ENCODE measurements around the gene CDCA5. TPM values are rescaled to one million over a fixed set of nuclear protein-coding genes. Genes with fewer than 3 reads are reported as not detected.

CDCA5 gene
- total and polyA plus RNA-seq, 3 experiments from 2014 or later: 0.54 to 98.8 (median 94.9) TPM

DNA sequence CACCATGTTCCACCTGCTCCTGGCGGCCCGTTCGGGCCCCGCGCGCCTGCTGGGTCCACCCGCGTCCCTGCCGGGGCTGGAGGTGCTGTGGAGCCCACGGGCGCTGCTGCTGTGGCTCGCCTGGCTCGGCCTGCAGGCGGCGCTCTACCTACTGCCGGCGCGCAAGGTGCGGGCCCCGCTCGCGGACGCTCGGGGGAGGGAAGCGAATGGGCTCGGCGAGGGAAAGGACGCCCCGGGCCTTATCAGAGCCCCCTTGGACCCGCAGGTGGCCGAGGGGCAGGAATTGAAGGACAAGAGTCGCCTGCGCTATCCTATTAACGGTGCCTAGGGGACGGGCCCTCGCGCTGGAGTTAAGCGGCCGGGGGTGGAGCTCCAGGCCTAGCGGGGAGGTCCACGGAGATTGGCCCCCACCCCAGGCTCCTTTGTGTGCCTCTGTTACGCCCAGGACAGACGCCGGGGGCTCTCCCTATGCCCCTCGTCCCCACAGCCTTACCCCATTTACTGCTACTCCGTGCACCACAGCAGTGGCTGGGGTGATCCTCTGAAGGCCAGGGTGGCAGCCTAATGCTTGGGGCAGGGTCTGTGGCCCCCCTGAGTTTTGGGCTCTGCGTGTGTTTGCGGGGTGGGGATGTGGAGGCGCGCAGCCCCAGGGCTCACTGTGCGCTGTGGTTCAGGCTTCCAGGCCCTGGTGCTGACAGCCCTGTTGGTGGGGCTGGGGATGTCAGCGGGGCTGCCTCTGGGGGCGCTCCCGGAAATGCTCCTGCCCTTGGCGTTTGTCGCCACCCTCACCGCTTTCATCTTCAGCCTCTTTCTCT, 28.9 kb upstream of the CDCA5 start:
- Histone ChIP-seq H3K4me3 (ENCODE audit: low read length) (peak overlapping the region; percentile 81), H3K4me1 (ENCODE audit: insufficient read depth, low read length) (peaks cover 49% of the 10 kb centered on the region), H3K27ac (ENCODE audit: low read depth, low read length) (peak overlapping the region; percentile 65), H3K36me3 (ENCODE audit: insufficient read depth, low read length) (peaks cover 17% of the 10 kb centered on the region), H3K9me3 (ENCODE audit: low read length) (no peaks in the 10 kb centered on the region), H3K27me3 (ENCODE audit: insufficient read depth, low read length, poor library complexity, severe bottlenecking) (no peaks in the 10 kb centered on the region)
- DNase-seq: peak; percentile 65 to 83 (median 71)
- H3K27ac Mint-ChIP-seq: peak overlapping the region; percentile 24 to 87 (median 77)
- H3K9me3 Mint-ChIP-seq: no peaks in the 10 kb centered on the region
- peaks cover under 1 to 30% (median under 1%) of the 10 kb centered on the region in 3 donors for H3K36me3 Mint-ChIP-seq
- peaks cover 0 to 2% of the 10 kb centered on the region in 2 donors for H3K27me3 Mint-ChIP-seq
- peaks cover 34 to 63% (median 35%) of the 10 kb centered on the region in 3 donors for H3K4me1 Mint-ChIP-seq
- H3K4me3 Mint-ChIP-seq: peak overlapping the region; percentile 83 to 90 (median 87)
- ChIA-PET POLR2A (interaction anchor here (0.7 to 4.9 kb wide), 6 partner anchors 9 to 254 kb away, joined by 3 to 40 read pairs (median 8); partner anchors contain the start of genes FAU, MRPL49, SYVN1 and VPS51), CTCF (interaction anchor here (0.7 to 6.1 kb wide), 14 partner anchors 8 to 217 kb away, joined by 3 to 104 read pairs (median 5); partner anchors contain the start of genes ARL2, CAPN1, FAU and MRPL49)

GRCh38 chr11:65111744-65112545, 28.1 kb upstream of the CDCA5 start, which contains the start of gene TM7SF2:
TM7SF2 (plus strand) TSS chr11:65111872; CDS start chr11:65112016, 144 bp downstream.
- H3K4me1 ChIP-seq (ENCODE audit: insufficient read depth, low read length): peaks cover 49% of the 10 kb centered on the region
- H3K27me3 Mint-ChIP-seq: peaks cover 0 to 2% of the 10 kb centered on the region in 2 donors

DNA sequence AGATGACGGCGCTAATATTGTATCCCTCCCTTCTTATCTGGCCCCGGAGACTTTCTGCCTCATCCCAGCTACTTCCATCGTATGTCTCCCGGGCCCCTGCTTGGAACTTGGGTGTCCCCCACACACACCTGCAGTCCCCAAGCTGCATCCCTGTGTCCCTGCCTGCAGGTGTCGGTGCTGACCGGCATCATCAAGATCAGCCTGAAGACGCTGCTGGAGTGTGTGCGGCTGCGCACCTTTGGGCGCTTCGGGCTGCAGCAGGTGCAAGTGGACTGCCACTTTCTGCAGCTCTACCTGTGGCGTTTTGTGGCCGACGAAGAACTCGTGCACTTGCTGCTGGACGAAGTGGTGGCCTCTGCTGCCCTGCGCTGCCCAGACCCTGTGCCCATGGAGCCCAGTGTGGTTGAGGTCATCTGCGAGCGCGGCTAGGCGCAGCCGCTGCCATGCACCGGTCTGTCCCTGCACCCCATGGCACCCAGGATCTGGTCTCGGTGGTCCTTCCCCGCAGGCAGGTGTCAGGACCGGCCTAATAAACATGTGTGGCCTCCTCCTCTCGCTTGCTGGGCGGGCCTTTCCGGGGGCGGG, 27.4 kb upstream of the CDCA5 start:
- peaks cover 0 to 35% (median 2%) of the 10 kb centered on the region in 3 donors for H3K36me3 Mint-ChIP-seq
- peaks cover 0 to 2% of the 10 kb centered on the region in 2 donors for H3K27me3 Mint-ChIP-seq
- H3K27me3 ChIP-seq (ENCODE audit: insufficient read depth, low read length, poor library complexity, severe bottlenecking): no peaks in the 10 kb centered on the region
- DNase-seq: no peak
- peak overlapping the region; percentile 67 to 93 (median 86) for H3K27ac Mint-ChIP-seq
- no peak overlapping the region for H3K4me3 ChIP-seq (ENCODE audit: low read length)
- no peak overlapping the region for H3K27ac ChIP-seq (ENCODE audit: low read depth, low read length)
- peaks cover 30 to 50% (median 30%) of the 10 kb centered on the region in 3 donors for H3K4me1 Mint-ChIP-seq
- H3K36me3 ChIP-seq (ENCODE audit: insufficient read depth, low read length): peaks cover 17% of the 10 kb centered on the region
- ChIA-PET CTCF (interaction anchor here (0.7 to 6.1 kb wide), 26 partner anchors 10 to 263 kb away, joined by 3 to 104 read pairs (median 4); partner anchors contain the start of genes ARL2, CAPN1, CDC42EP2 and CDCA5), POLR2A (interaction anchor here (0.6 to 4.9 kb wide), 11 partner anchors 10 to 385 kb away, joined by 3 to 40 read pairs (median 6); partner anchors contain the start of genes ARL2, CAPN1, FAU and MRPL49)
- H3K4me3 Mint-ChIP-seq: peak overlapping the region; percentile 83 to 90 (median 87)
- H3K9me3 ChIP-seq (ENCODE audit: low read length): no peaks in the 10 kb centered on the region
- no peaks in the 10 kb centered on the region for H3K9me3 Mint-ChIP-seq
- peaks cover 42% of the 10 kb centered on the region for H3K4me1 ChIP-seq (ENCODE audit: insufficient read depth, low read length)

More at GRCh38 chr11:65111744-65112545, 28.1 kb upstream of the CDCA5 start, which contains the start of gene TM7SF2:
- Mint-ChIP-seq H3K9me3 (no peaks in the 10 kb centered on the region), H3K4me3 (peak within 1 kb of the TSS; percentile 83 to 90 (median 87)), H3K27ac (peak within 1 kb of the TSS; percentile 67 to 94 (median 86)), H3K36me3 (peaks cover 0 to 33% (median 0%) of the 10 kb centered on the region in 3 donors), H3K4me1 (peaks cover 30 to 57% (median 30%) of the 10 kb centered on the region in 3 donors)
- POLR2A ChIA-PET: interaction anchor here (0.6 to 4.9 kb wide), 12 partner anchors 10 to 385 kb away, joined by 3 to 40 read pairs (median 6); partner anchors contain the start of genes ARL2, CAPN1, FAU and MRPL49
- CTCF ChIA-PET: interaction anchor here (0.7 to 6.1 kb wide), 18 partner anchors 9 to 264 kb away, joined by 3 to 104 read pairs (median 5); partner anchors contain the start of genes ARL2, CAPN1, CDC42EP2 and CDCA5
- no peaks in the 10 kb centered on the region for H3K27me3 ChIP-seq (ENCODE audit: insufficient read depth, low read length, poor library complexity, severe bottlenecking)
- H3K27ac ChIP-seq (ENCODE audit: low read depth, low read length): peak within 1 kb of the TSS; percentile 65
- no peaks in the 10 kb centered on the region for H3K9me3 ChIP-seq (ENCODE audit: low read length)
- H3K4me3 ChIP-seq (ENCODE audit: low read length): peak within 1 kb of the TSS; percentile 81
- peaks cover 17% of the 10 kb centered on the region for H3K36me3 ChIP-seq (ENCODE audit: insufficient read depth, low read length)
- peak; percentile 89 to 96 (median 94) for DNase-seq

GRCh38 chr11:65110354-65110861, 26.6 kb upstream of the CDCA5 start:
- Mint-ChIP-seq H3K27me3 (peaks cover 0 to 2% of the 10 kb centered on the region in 2 donors), H3K4me3 (peak overlapping the region in 5 of 7 donors; percentile 29 to 84 (median 57))
- CTCF ChIA-PET: interaction anchor here (0.7 to 6.1 kb wide), 22 partner anchors 10 to 345 kb away, joined by 3 to 104 read pairs (median 4); partner anchors contain the start of genes ARL2, CAPN1, CDC42EP2 and CDCA5

DNA sequence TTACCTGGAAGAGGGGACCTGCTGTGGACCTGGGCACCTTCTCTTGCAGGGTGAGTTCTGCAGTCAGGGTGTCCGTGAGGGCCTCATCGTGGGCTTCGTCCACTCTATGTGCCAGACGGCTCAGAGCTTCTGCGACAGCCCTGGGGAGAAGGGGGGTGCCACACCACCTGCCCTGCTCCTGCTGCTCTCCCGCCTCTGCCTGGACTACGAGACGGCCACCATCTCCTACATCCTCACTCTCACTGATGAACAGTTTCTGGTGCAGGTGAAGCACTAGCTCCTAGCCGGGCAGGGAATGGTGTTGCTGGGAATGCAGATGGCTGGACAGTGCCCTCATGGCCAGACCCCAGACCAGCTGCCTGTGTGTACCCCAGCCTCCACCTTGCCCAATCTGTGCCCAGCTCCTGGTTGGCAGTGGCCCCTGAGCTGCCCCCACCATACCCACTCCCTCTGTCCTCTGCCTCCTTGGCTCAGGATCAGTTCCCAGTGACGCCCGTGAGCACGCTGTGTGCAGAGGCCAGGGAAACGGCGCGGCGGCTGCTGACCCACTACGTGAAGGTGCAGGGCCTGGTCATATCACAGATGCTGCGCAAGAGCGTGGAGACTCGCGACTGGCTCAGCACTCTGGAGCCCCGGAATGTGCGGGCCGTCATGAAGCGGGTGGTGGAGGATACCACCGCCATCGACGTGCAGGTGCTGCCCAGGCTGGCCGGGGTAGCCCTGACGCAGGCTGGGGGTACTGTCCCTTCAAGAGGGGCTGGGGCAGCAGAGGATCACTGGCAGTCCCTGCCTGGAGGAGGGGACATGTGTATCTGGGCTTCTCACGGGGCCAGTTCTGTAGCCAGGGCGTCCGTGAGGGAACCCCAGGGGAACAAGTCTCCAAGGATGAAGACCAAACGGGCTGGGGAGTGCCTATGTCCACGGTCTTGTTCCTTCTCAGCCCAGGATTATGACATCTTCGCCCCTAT, 25.7 kb upstream of the CDCA5 start:
- ChIA-PET POLR2A (interaction anchor here (0.5 to 4.9 kb wide), 6 partner anchors 8 to 13 kb away, joined by 4 to 40 read pairs (median 5); partner anchors contain the start of genes FAU, MRPL49, VPS51 and ZNHIT2), CTCF (interaction anchor here (0.9 to 6.1 kb wide), 15 partner anchors 8 to 344 kb away, joined by 3 to 104 read pairs (median 4); partner anchors contain the start of genes ARL2, CAPN1, CDCA5 and FAU)
- no peaks in the 10 kb centered on the region for H3K9me3 ChIP-seq (ENCODE audit: low read length)
- no peak overlapping the region for H3K27ac ChIP-seq (ENCODE audit: low read depth, low read length)
- H3K9me3 Mint-ChIP-seq: no peaks in the 10 kb centered on the region
- H3K36me3 ChIP-seq (ENCODE audit: insufficient read depth, low read length): peaks cover 21% of the 10 kb centered on the region
- H3K27ac Mint-ChIP-seq: peak overlapping the region; percentile 50 to 95 (median 86)
- H3K4me3 ChIP-seq (ENCODE audit: low read length): no peak overlapping the region
- peaks cover 32% of the 10 kb centered on the region for H3K4me1 ChIP-seq (ENCODE audit: insufficient read depth, low read length)
- H3K27me3 ChIP-seq (ENCODE audit: insufficient read depth, low read length, poor library complexity, severe bottlenecking): no peaks in the 10 kb centered on the region
- H3K4me3 Mint-ChIP-seq: peak overlapping the region in 1 of 7 donors; percentile 84
- DNase-seq: no peak
- peaks cover 0 to 2% of the 10 kb centered on the region in 2 donors for H3K27me3 Mint-ChIP-seq
- H3K4me1 Mint-ChIP-seq: peaks cover 33 to 44% (median 33%) of the 10 kb centered on the region in 3 donors
- H3K36me3 Mint-ChIP-seq: peaks cover 0 to 43% (median 9%) of the 10 kb centered on the region in 3 donors

More at GRCh38 chr11:65110354-65110861, 26.6 kb upstream of the CDCA5 start:
- Histone ChIP-seq H3K36me3 (ENCODE audit: insufficient read depth, low read length) (peaks cover 19% of the 10 kb centered on the region), H3K27ac (ENCODE audit: low read depth, low read length) (peak overlapping the region; percentile 15), H3K4me1 (ENCODE audit: insufficient read depth, low read length) (peaks cover 33% of the 10 kb centered on the region), H3K27me3 (ENCODE audit: insufficient read depth, low read length, poor library complexity, severe bottlenecking) (no peaks in the 10 kb centered on the region), H3K4me3 (ENCODE audit: low read length) (no peak overlapping the region), H3K9me3 (ENCODE audit: low read length) (no peaks in the 10 kb centered on the region)
- Mint-ChIP-seq H3K36me3 (peaks cover 0 to 37% (median 8%) of the 10 kb centered on the region in 3 donors), H3K9me3 (no peaks in the 10 kb centered on the region), H3K27ac (peak overlapping the region; percentile 50 to 95 (median 86)), H3K4me1 (peaks cover 30 to 46% (median 31%) of the 10 kb centered on the region in 3 donors)
- peak; percentile 84 to 95 (median 92) for DNase-seq
- POLR2A ChIA-PET: interaction anchor here (0.5 to 4.9 kb wide), 8 partner anchors 10 to 358 kb away, joined by 3 to 40 read pairs (median 4); partner anchors contain the start of genes ARL2, FAU, MRPL49 and VPS51

Data from CD8-positive, alpha-beta memory T cell (primary cell).